ENCODE results near the gene ZNF384.

GRCh38 chr12:6735448-6736191 is 46.4 kb upstream of the ZNF384 start:
- peak; percentile 79 to 90 (median 88) for TF ChIP-seq CTCF (optimal IDR thresholded peaks at IDR 0.05 in 1 of 3, IDR thresholded peaks at IDR 0.05 in 1 of 3, conservative IDR thresholded peaks at IDR 0.05 in 1 of 3; ENCODE audit: extremely low read depth in 1 of 3, insufficient read depth in 2 of 3, low read length in 3 of 3)
- TF ChIP-seq EZH2 (IDR thresholded peaks at IDR 0.05; ENCODE audit: low read length) = no peak
